ENCODE results near the gene MOV10. TPM values are rescaled to one million over a fixed set of nuclear protein-coding genes. Genes with fewer than 3 reads are reported as not detected.
A peak's percentile ranks its signal among the peaks of the same experiment; 100 is the strongest.
"Not testable (repeated sequence)": the region's sequence is repeated elsewhere in the genome, so short reads cannot be mapped to it uniquely, and the experiment has no call there.

The MOV10 gene
- total RNA-seq, 4 donors from 2014 or later = 12.3 to 24.1 (median 18.7) TPM

- Histone ChIP-seq H3K27ac (replicated peaks in 1 of 4) (no peak overlapping the region), H3K9me3 (no peaks in the 10 kb centered on the region), H3K4me1 (peaks cover 5 to 23% (median 18%) of the 10 kb centered on the region in 4 donors), H3K27me3 (peaks cover 0 to 32% (median 0%) of the 10 kb centered on the region in 4 donors), H3K36me3 (no peaks in the 10 kb centered on the region), H3K4me3 (peak overlapping the region; percentile 28 to 44 (median 31))
- no peak for TF ChIP-seq EP300 (IDR thresholded peaks at IDR 0.05)
- no peak for TF ChIP-seq POLR2AphosphoS5 (IDR thresholded peaks at IDR 0.05)
- TF ChIP-seq CTCF (IDR thresholded peaks at IDR 0.05) = no peak
- TF ChIP-seq POLR2A (IDR thresholded peaks at IDR 0.05; ENCODE audit: low read depth) = no peak
- DNase-seq (ENCODE audit: extremely low spot score) = no peak
- intact Hi-C loops (cut with DNase I) = no loop called here
- 45% methylated on average over 20 of the region's 35 CpGs for WGBS
These were observed 48.4 kb downstream of the MOV10 start for GRCh38 chr1:112722601-112723510.

GRCh38 chr1:112723511-112723839, 49.0 kb downstream of the MOV10 start:
- H3K4me3 ChIP-seq = no peak overlapping the region
- H3K27me3 ChIP-seq = peaks cover 0 to 32% (median 0%) of the 10 kb centered on the region in 4 donors
- no peak overlapping the region for H3K27ac ChIP-seq (replicated peaks in 1 of 4)
- no peaks in the 10 kb centered on the region for H3K9me3 ChIP-seq
- H3K4me1 ChIP-seq = peaks cover 5 to 20% (median 17%) of the 10 kb centered on the region in 4 donors
- H3K36me3 ChIP-seq = no peaks in the 10 kb centered on the region
- 81% methylated on average over 8 of the region's 8 CpGs for whole genome bisulfite sequencing
- DNase-seq (ENCODE audit: extremely low spot score) = no peak
- TF ChIP-seq POLR2A (IDR thresholded peaks at IDR 0.05; ENCODE audit: low read depth) = no peak
- TF ChIP-seq POLR2AphosphoS5 (IDR thresholded peaks at IDR 0.05) = no peak
- TF ChIP-seq EP300 (IDR thresholded peaks at IDR 0.05) = no peak
- no peak for TF ChIP-seq CTCF (IDR thresholded peaks at IDR 0.05)
- intact Hi-C loops (cut with DNase I) = no loop called here

GRCh38 chr1:112724240-112724639, 49.8 kb downstream of the MOV10 start:
- H3K27me3 ChIP-seq = peaks cover 0 to 26% (median 0%) of the 10 kb centered on the region in 4 donors
- intact Hi-C loops (cut with DNase I); H3K4me3 ChIP-seq; H3K36me3 ChIP-seq; H3K27ac ChIP-seq (replicated peaks in 1 of 4); DNase-seq (ENCODE audit: extremely low spot score); H3K9me3 ChIP-seq: not testable (repeated sequence)
- H3K4me1 ChIP-seq = peaks cover 3 to 12% (median 10%) of the 10 kb centered on the region in 4 donors
- 93% methylated on average over 4 of the region's 4 CpGs for WGBS

- intact Hi-C loops (cut with DNase I) = no loop called here
- Histone ChIP-seq H3K4me1 (peaks cover 3 to 5% (median 3%) of the 10 kb centered on the region in 4 donors), H3K9me3 (no peaks in the 10 kb centered on the region), H3K27ac (replicated peaks in 1 of 4) (no peak overlapping the region), H3K36me3 (no peaks in the 10 kb centered on the region), H3K4me3 (no peak overlapping the region), H3K27me3 (peaks cover 0 to 8% (median 0%) of the 10 kb centered on the region in 4 donors)
- TF ChIP-seq CTCF (IDR thresholded peaks at IDR 0.05) (no peak), POLR2A (IDR thresholded peaks at IDR 0.05; ENCODE audit: low read depth) (no peak), POLR2AphosphoS5 (IDR thresholded peaks at IDR 0.05) (no peak), EP300 (IDR thresholded peaks at IDR 0.05) (no peak)
- 51% methylated on average over 2 of the region's 2 CpGs for WGBS
- no peak for DNase-seq (ENCODE audit: extremely low spot score)
These were observed 53.3 kb downstream of the MOV10 start for GRCh38 chr1:112727716-112728115.

GRCh38 chr1:112728306-112728971, 54.0 kb downstream of the MOV10 start:
- H3K27me3 ChIP-seq; intact Hi-C loops (cut with DNase I); H3K9me3 ChIP-seq; DNase-seq (ENCODE audit: extremely low spot score); H3K27ac ChIP-seq (replicated peaks in 1 of 4); H3K36me3 ChIP-seq; H3K4me3 ChIP-seq; H3K4me1 ChIP-seq: not testable (repeated sequence)
- 93% methylated on average over 29 of the region's 33 CpGs for WGBS

GRCh38 chr1:112729011-112729410, 54.6 kb downstream of the MOV10 start:
- H3K27me3 ChIP-seq; DNase-seq (ENCODE audit: extremely low spot score); intact Hi-C loops (cut with DNase I); H3K27ac ChIP-seq (replicated peaks in 1 of 4); H3K4me1 ChIP-seq; H3K36me3 ChIP-seq; H3K4me3 ChIP-seq; H3K9me3 ChIP-seq: not testable (repeated sequence)
- WGBS = 76% methylated on average over 3 of the region's 3 CpGs
